Endodermal cell (in vitro differentiated cells): ENCODE measurements around the gene OR56B4. TPM values are rescaled to one million over a fixed set of nuclear protein-coding genes. Genes with fewer than 3 reads are reported as not detected.

Source experiments
- DNase-seq: peaks from one replicate; pipeline ENCODE4 v3.0.0-alpha.2; 2017
- H3K27ac ChIP-seq: 2 replicates; pipeline ENCODE4 v1.5.1; 2013; ENCODE audit warnings: mild to moderate bottlenecking, low read depth, low read length, moderate library complexity
- H3K27me3 ChIP-seq: 2 replicates; pipeline ENCODE4 v1.6.1; 2013; ENCODE audit warnings: mild to moderate bottlenecking, low read length, moderate library complexity; ENCODE audit not compliant: insufficient read depth, control insufficient read depth, poor library complexity, severe bottlenecking
- H3K36me3 ChIP-seq: 2 replicates; pipeline ENCODE4 v1.7.0; 2013; ENCODE audit warnings: mild to moderate bottlenecking, low read length, moderate library complexity; ENCODE audit not compliant: control insufficient read depth, insufficient read depth
- H3K4me1 ChIP-seq: one replicate; pipeline ENCODE4 v1.7.0; 2013; ENCODE audit warnings: low read length; ENCODE audit not compliant: control insufficient read depth, insufficient read depth
- H3K4me3 ChIP-seq: 2 replicates; pipeline ENCODE4 v1.5.1; 2013; ENCODE audit warnings: mild to moderate bottlenecking, low read length, moderate library complexity
- H3K9ac ChIP-seq: 2 replicates; pipeline ENCODE4 v1.6.1; 2013; ENCODE audit warnings: mild to moderate bottlenecking, low read length, moderate library complexity; ENCODE audit not compliant: poor library complexity, severe bottlenecking; ENCODE audit errors: extremely low read depth
- H3K9me3 ChIP-seq: 2 replicates; pipeline ENCODE4 v1.6.1; 2013; ENCODE audit warnings: mild to moderate bottlenecking, low read length, moderate library complexity; ENCODE audit not compliant: control insufficient read depth
- H3K27ac Mint-ChIP-seq: 2 replicates; pipeline ENCODE4 v1.8.0; 2020; ENCODE audit warnings: mixed read lengths
- H3K27me3 Mint-ChIP-seq: 2 replicates; pipeline ENCODE4 v1.8.0; 2021; ENCODE audit warnings: mild to moderate bottlenecking, mixed read lengths; ENCODE audit not compliant: insufficient read depth
- H3K36me3 Mint-ChIP-seq: 2 replicates; pipeline ENCODE4 v1.8.0; 2020; ENCODE audit warnings: low read depth, mixed read lengths
- H3K4me1 Mint-ChIP-seq: 2 replicates; pipeline ENCODE4 v1.8.0; 2020; ENCODE audit warnings: mixed read lengths
- H3K4me3 Mint-ChIP-seq: 2 replicates; pipeline ENCODE4 v1.8.0; 2020; ENCODE audit warnings: mild to moderate bottlenecking, moderate library complexity, mixed read lengths
- H3K9me3 Mint-ChIP-seq: 2 replicates; pipeline ENCODE4 v1.8.0; 2020; ENCODE audit warnings: mild to moderate bottlenecking, mixed read lengths
- WGBS, 2 experiments: methylation state at CpG; one replicate each; pipeline versions ENCODE4 v1.1.5 to v1.1.7; 2013; ENCODE audit warnings: missing lambda C conversion rate in 2 of 2, mixed read lengths in 1 of 2; ENCODE audit not compliant: insufficient coverage in 1 of 2, insufficient read length in 1 of 2; 5-methylcytosine and 5-hydroxymethylcytosine counted together
- total RNA-seq, 2 donors: library from RNA; stranded (reverse); fragmentation: NEBNext Ultra II Directional in 1 of 2; extraction: Animal tissue kit (Norgen Biotek cat#: 25700) in 1 of 2; gene quantifications; 2 replicates in 1 of 2; 3 replicates in 1 of 2; pipeline ENCODE4 v1.2.1, GENCODE V29; 2021
- TF ChIP-seq, protein P1 (sequence below): fragments of 200-600 bp; sonication (generic); conservative IDR thresholded peaks from 2 replicates; pipeline ENCODE4 v1.5.0; 2021; ENCODE audit warnings: antibody characterized with exemption, mild to moderate bottlenecking

OR56B4 gene
- total RNA-seq, 2 donors from 2014 or later: not detected

DNA sequence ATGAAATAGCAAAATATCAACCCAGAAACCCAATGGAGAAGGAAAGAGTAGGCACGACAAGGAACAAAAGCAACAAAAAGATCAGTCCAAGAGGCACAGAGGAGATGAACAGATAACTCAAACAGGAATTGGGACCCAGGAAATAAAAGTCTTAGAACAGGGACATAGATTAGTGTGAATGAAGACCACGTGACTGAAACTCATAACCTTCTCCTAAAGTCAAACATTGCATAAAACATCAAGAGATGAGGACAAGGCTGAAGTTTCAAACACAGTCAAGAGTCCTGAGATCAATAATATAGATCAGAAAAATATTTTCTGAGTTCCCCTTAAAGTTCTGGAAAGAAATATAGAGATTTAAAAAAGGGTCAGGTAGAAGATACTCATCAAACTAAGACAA, 24.4 kb upstream of the OR56B4 start:
- DNase-seq: no peak
- TF ChIP-seq, protein P1, sequence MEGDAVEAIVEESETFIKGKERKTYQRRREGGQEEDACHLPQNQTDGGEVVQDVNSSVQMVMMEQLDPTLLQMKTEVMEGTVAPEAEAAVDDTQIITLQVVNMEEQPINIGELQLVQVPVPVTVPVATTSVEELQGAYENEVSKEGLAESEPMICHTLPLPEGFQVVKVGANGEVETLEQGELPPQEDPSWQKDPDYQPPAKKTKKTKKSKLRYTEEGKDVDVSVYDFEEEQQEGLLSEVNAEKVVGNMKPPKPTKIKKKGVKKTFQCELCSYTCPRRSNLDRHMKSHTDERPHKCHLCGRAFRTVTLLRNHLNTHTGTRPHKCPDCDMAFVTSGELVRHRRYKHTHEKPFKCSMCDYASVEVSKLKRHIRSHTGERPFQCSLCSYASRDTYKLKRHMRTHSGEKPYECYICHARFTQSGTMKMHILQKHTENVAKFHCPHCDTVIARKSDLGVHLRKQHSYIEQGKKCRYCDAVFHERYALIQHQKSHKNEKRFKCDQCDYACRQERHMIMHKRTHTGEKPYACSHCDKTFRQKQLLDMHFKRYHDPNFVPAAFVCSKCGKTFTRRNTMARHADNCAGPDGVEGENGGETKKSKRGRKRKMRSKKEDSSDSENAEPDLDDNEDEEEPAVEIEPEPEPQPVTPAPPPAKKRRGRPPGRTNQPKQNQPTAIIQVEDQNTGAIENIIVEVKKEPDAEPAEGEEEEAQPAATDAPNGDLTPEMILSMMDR: no peak
- Mint-ChIP-seq H3K27me3 (no peaks in the 10 kb centered on the region), H3K9me3 (peaks cover 7% of the 10 kb centered on the region), H3K27ac (no peak overlapping the region), H3K36me3 (no peaks in the 10 kb centered on the region), H3K4me3 (no peak overlapping the region), H3K4me1 (no peaks in the 10 kb centered on the region)
- Histone ChIP-seq H3K27me3 (no peaks in the 10 kb centered on the region), H3K9me3 (no peaks in the 10 kb centered on the region), H3K4me1 (no peaks in the 10 kb centered on the region), H3K4me3 (no peak overlapping the region), H3K9ac (no peak overlapping the region), H3K27ac (no peak overlapping the region), H3K36me3 (no peaks in the 10 kb centered on the region)
- WGBS, 2 experiments: 96 to 100% methylated on average over 1 to 2 of the region's 2 CpGs

DNA sequence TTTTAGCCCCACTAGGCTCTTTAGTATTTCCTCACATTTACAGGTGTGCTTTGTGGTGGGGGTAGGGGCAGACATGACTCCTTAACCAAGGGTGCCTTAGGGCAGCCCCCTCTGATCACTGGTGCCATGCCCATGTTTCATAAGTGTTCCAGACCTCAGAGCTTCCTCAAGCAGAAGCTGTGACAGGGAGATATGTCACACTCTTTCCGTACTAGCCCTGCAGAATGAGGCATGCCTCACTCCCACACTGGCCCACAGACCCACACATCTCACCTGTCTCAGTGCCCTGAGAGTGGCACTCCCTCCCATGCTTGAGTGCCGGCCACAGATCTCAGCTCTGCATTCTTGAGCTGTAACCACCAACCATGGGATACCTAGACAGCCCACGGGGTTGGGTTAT, 22.9 kb upstream of the OR56B4 start:
- Mint-ChIP-seq H3K4me3 (no peak overlapping the region), H3K9me3 (no peaks in the 10 kb centered on the region), H3K4me1 (no peaks in the 10 kb centered on the region), H3K36me3 (no peaks in the 10 kb centered on the region), H3K27ac (no peak overlapping the region), H3K27me3 (no peaks in the 10 kb centered on the region)
- no peak for DNase-seq
- 76 to 100% methylated on average over 1 to 3 of the region's 3 CpGs for WGBS, 2 experiments
- no peak overlapping the region for H3K4me3 ChIP-seq
- no peaks in the 10 kb centered on the region for H3K27me3 ChIP-seq
- H3K36me3 ChIP-seq: no peaks in the 10 kb centered on the region
- no peaks in the 10 kb centered on the region for H3K4me1 ChIP-seq
- TF ChIP-seq, protein P1: no peak
- no peak overlapping the region for H3K27ac ChIP-seq
- no peak overlapping the region for H3K9ac ChIP-seq
- no peaks in the 10 kb centered on the region for H3K9me3 ChIP-seq

- H3K9ac ChIP-seq: no peak overlapping the region
- Mint-ChIP-seq H3K4me1 (no peaks in the 10 kb centered on the region), H3K4me3 (no peak overlapping the region), H3K36me3 (no peaks in the 10 kb centered on the region), H3K9me3 (peaks cover 3% of the 10 kb centered on the region), H3K27ac (no peak overlapping the region), H3K27me3 (no peaks in the 10 kb centered on the region)
- H3K4me3 ChIP-seq: no peak overlapping the region
- 83 to 100% methylated on average over 1 of the region's 1 CpG for WGBS, 2 experiments
- H3K27me3 ChIP-seq: no peaks in the 10 kb centered on the region
- H3K4me1 ChIP-seq: no peaks in the 10 kb centered on the region
- DNase-seq: no peak
- no peak overlapping the region for H3K27ac ChIP-seq
- H3K9me3 ChIP-seq: peaks cover 3% of the 10 kb centered on the region
- TF ChIP-seq, protein P1: no peak
- no peaks in the 10 kb centered on the region for H3K36me3 ChIP-seq
Observed at GRCh38 chr11:6094186-6094585, 13.3 kb upstream of the OR56B4 start.
